Stomach smooth muscle (tissue), 2 donors: ENCODE measurements around the gene CRYBB2.
"Not testable (repeated sequence)": the region's sequence is repeated elsewhere in the genome, so short reads cannot be mapped to it uniquely, and the experiment has no call there.

Source experiments
- H3K27ac ChIP-seq: one replicate; pipeline ENCODE4 v1.7.0; 2013; ENCODE audit warnings: mild to moderate bottlenecking, low read length, inconsistent platforms
- H3K27me3 ChIP-seq, 2 donors: one replicate each; pipeline ENCODE4 v1.7.0; 2013; ENCODE audit warnings: low read length in 2 of 2; ENCODE audit not compliant: insufficient read depth in 2 of 2, control insufficient read depth in 1 of 2
- H3K36me3 ChIP-seq, 2 donors: one replicate each; pipeline ENCODE4 v1.7.0; 2013; ENCODE audit warnings: low read length in 2 of 2; ENCODE audit not compliant: control insufficient read depth in 2 of 2, insufficient read depth in 2 of 2
- H3K4me1 ChIP-seq: one replicate; pipeline ENCODE4 v1.7.0; 2013; ENCODE audit warnings: low read length; ENCODE audit not compliant: control insufficient read depth, insufficient read depth
- H3K4me3 ChIP-seq, 2 donors: one replicate each; pipeline ENCODE4 v1.7.0; 2013; ENCODE audit warnings: low read length in 2 of 2
- H3K9ac ChIP-seq, 2 donors: one replicate each; pipeline ENCODE4 v1.7.0; 2013; ENCODE audit warnings: low read length in 2 of 2, mild to moderate bottlenecking in 1 of 2
- H3K9me3 ChIP-seq, 2 donors: one replicate each; pipeline ENCODE4 v1.7.0; 2013; ENCODE audit warnings: low read length in 2 of 2; ENCODE audit not compliant: control insufficient read depth in 2 of 2
- donor health status: healthy.
- donor health status: Pancreatic carcinoma.

Gene CRYBB2

GRCh38 chr22:25233706-25234105 is 14.3 kb downstream of the CRYBB2 start:
- peaks cover 8 to 11% of the 10 kb centered on the region in 2 donors for H3K27me3 ChIP-seq
- H3K9me3 ChIP-seq, H3K4me3 ChIP-seq, H3K36me3 ChIP-seq, H3K27ac ChIP-seq, H3K4me1 ChIP-seq, H3K9ac ChIP-seq: not testable (repeated sequence)

GRCh38 chr22:25235547-25236290 is 16.3 kb downstream of the CRYBB2 start:
- Histone ChIP-seq H3K36me3 (no peaks in the 10 kb centered on the region), H3K9ac (no peak overlapping the region), H3K27me3 (peaks cover 8 to 11% of the 10 kb centered on the region in 2 donors), H3K4me1 (no peaks in the 10 kb centered on the region), H3K27ac (no peak overlapping the region), H3K9me3 (no peaks in the 10 kb centered on the region), H3K4me3 (no peak overlapping the region)

GRCh38 chr22:25236417-25236816 is 17.0 kb downstream of the CRYBB2 start:
- H3K4me3 ChIP-seq: no peak overlapping the region
- H3K27ac ChIP-seq: no peak overlapping the region
- H3K9me3 ChIP-seq: no peaks in the 10 kb centered on the region
- no peak overlapping the region for H3K9ac ChIP-seq
- no peaks in the 10 kb centered on the region for H3K36me3 ChIP-seq
- peaks cover 8 to 11% of the 10 kb centered on the region in 2 donors for H3K27me3 ChIP-seq
- no peaks in the 10 kb centered on the region for H3K4me1 ChIP-seq

GRCh38 chr22:25237503-25237902 is 18.1 kb downstream of the CRYBB2 start:
- no peaks in the 10 kb centered on the region for H3K36me3 ChIP-seq
- H3K27me3 ChIP-seq: peaks cover 8% of the 10 kb centered on the region in 2 donors

GRCh38 chr22:25238058-25238457 is 18.6 kb downstream of the CRYBB2 start:
- not testable (repeated sequence) for H3K4me3 ChIP-seq, H3K9me3 ChIP-seq, H3K4me1 ChIP-seq, H3K27me3 ChIP-seq, H3K36me3 ChIP-seq, H3K27ac ChIP-seq, H3K9ac ChIP-seq

More at GRCh38 chr22:25237503-25237902, 18.1 kb downstream of the CRYBB2 start:
- H3K27ac ChIP-seq: no peak overlapping the region
- H3K4me3 ChIP-seq: no peak overlapping the region
- no peaks in the 10 kb centered on the region for H3K4me1 ChIP-seq
- H3K9me3 ChIP-seq: no peaks in the 10 kb centered on the region
- H3K9ac ChIP-seq: no peak overlapping the region

GRCh38 chr22:25255169-25255568 is 35.7 kb downstream of the CRYBB2 start:
- H3K36me3 ChIP-seq, H3K9me3 ChIP-seq, H3K4me1 ChIP-seq, H3K27me3 ChIP-seq, H3K27ac ChIP-seq, H3K9ac ChIP-seq, H3K4me3 ChIP-seq: not testable (repeated sequence)

- not testable (repeated sequence) for H3K27ac ChIP-seq, H3K4me1 ChIP-seq, H3K9ac ChIP-seq, H3K27me3 ChIP-seq, H3K4me3 ChIP-seq, H3K36me3 ChIP-seq
- H3K9me3 ChIP-seq: peaks cover 7 to 11% of the 10 kb centered on the region in 2 donors
Measured at GRCh38 chr22:25267567-25267966, 48.1 kb downstream of the CRYBB2 start.

- H3K9ac ChIP-seq, H3K4me1 ChIP-seq, H3K27ac ChIP-seq, H3K4me3 ChIP-seq, H3K36me3 ChIP-seq, H3K27me3 ChIP-seq: not testable (repeated sequence)
- peaks cover 7 to 11% of the 10 kb centered on the region in 2 donors for H3K9me3 ChIP-seq
Measured at GRCh38 chr22:25268902-25269301, 49.5 kb downstream of the CRYBB2 start.

- not testable (repeated sequence) for H3K4me1 ChIP-seq, H3K27me3 ChIP-seq, H3K36me3 ChIP-seq
Measured at GRCh38 chr22:25270061-25270460, 50.6 kb downstream of the CRYBB2 start.

GRCh38 chr22:25273231-25273630 is 53.8 kb downstream of the CRYBB2 start:
- H3K9me3 ChIP-seq, H3K27me3 ChIP-seq, H3K27ac ChIP-seq, H3K36me3 ChIP-seq, H3K4me1 ChIP-seq, H3K9ac ChIP-seq, H3K4me3 ChIP-seq: not testable (repeated sequence)

More at GRCh38 chr22:25270061-25270460, 50.6 kb downstream of the CRYBB2 start:
- not testable (repeated sequence) for H3K27ac ChIP-seq, H3K9ac ChIP-seq, H3K4me3 ChIP-seq
- peaks cover 7 to 11% of the 10 kb centered on the region in 2 donors for H3K9me3 ChIP-seq

GRCh38 chr22:25273928-25274327 is 54.5 kb downstream of the CRYBB2 start:
- not testable (repeated sequence) for H3K9ac ChIP-seq, H3K27ac ChIP-seq, H3K4me3 ChIP-seq

More at GRCh38 chr22:25273928-25274327, 54.5 kb downstream of the CRYBB2 start:
- not testable (repeated sequence) for H3K4me1 ChIP-seq, H3K36me3 ChIP-seq, H3K27me3 ChIP-seq, H3K9me3 ChIP-seq
